NCI-H748 (cell line): Measurements from ENCODE around the gene TECPR1.

Source experiments
- DNase-seq: peaks from one replicate; lab custom pipeline; 2025; ENCODE audit not compliant: unreplicated experiment; lab: John Stamatoyannopoulos, UW

Gene TECPR1

GRCh38 chr7:98211676-98212531 lies 40.1 kb downstream of the TECPR1 start:
- DNase-seq, result no peak

GRCh38 chr7:98211221-98211675 lies 40.8 kb downstream of the TECPR1 start, which contains the start of gene BHLHA15:
Gene BHLHA15, plus strand, starts transcription at chr7:98211439. Its CDS starts 871 bp downstream, at chr7:98212310.
- peak; percentile 65 for DNase-seq

GRCh38 chr7:98210513-98211220 lies 41.4 kb downstream of the TECPR1 start:
- peak; percentile 58 for DNase-seq

- DNase-seq, result no peak
Measured at GRCh38 chr7:98209166-98209920, 42.7 kb downstream of the TECPR1 start.

GRCh38 chr7:98206451-98207330 lies 45.3 kb downstream of the TECPR1 start:
- no peak for DNase-seq

- peak; percentile 61 for DNase-seq
Measured at GRCh38 chr7:98205162-98205845, 46.7 kb downstream of the TECPR1 start.

GRCh38 chr7:98204670-98205069 lies 47.4 kb downstream of the TECPR1 start:
- peak; percentile 51 for DNase-seq

- no peak for DNase-seq
Measured at GRCh38 chr7:98203964-98204605, 47.9 kb downstream of the TECPR1 start.

- no peak for DNase-seq
Measured at GRCh38 chr7:98203261-98203963, 48.6 kb downstream of the TECPR1 start.

GRCh38 chr7:98202367-98203195 lies 49.5 kb downstream of the TECPR1 start:
- no peak for DNase-seq

- DNase-seq, result no peak
Measured at GRCh38 chr7:98200364-98200763, 51.7 kb downstream of the TECPR1 start.

GRCh38 chr7:98199131-98199530 lies 52.9 kb downstream of the TECPR1 start:
- DNase-seq, result no peak

GRCh38 chr7:98196706-98197605 lies 55.1 kb downstream of the TECPR1 start:
- no peak for DNase-seq

- no peak for DNase-seq
Measured at GRCh38 chr7:98194672-98195457, 57.2 kb downstream of the TECPR1 start.

- no peak for DNase-seq
Measured at GRCh38 chr7:98194186-98194585, 57.8 kb downstream of the TECPR1 start.
